Tongue (tissue), 2 donors: ENCODE results near the gene ACTR8. TPM values are rescaled to one million over a fixed set of nuclear protein-coding genes. Genes with fewer than 3 reads are reported as not detected.
A peak's percentile ranks its signal among the peaks of the same experiment; 100 is the strongest.

Experiments
- DNase-seq: peaks from one replicate; pipeline ENCODE4 v3.0.0-alpha.2; 2015
- total RNA-seq: library from RNA; depleted of rRNA; stranded (reverse); fragments of >200 nt; gene quantifications from one replicate; pipeline ENCODE4 v1.2.3, GENCODE V29; 2014

ACTR8 gene
- total RNA-seq, 1 donor from 2014 or later = 35.8 TPM

DNA sequence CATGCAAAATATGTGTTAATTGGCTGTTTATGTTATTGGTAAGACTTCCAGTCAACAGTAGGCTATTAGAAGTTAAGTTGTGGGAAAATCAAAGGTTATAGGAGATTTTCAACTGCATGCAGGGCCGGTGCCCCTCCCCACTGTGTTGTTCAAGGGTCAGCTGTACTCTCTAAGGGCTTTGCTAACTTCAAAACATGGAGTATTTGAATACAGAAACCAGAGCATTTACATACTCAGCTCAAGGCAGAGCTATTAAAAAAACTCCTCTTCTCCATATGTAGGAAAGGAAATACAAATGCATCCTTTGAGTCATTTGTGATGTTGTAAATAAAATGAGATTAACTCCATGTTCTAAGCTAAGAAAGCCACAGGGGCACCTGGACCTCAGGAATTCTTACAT lies 18.8 kb downstream of the ACTR8 start:
- no peak for DNase-seq

DNA sequence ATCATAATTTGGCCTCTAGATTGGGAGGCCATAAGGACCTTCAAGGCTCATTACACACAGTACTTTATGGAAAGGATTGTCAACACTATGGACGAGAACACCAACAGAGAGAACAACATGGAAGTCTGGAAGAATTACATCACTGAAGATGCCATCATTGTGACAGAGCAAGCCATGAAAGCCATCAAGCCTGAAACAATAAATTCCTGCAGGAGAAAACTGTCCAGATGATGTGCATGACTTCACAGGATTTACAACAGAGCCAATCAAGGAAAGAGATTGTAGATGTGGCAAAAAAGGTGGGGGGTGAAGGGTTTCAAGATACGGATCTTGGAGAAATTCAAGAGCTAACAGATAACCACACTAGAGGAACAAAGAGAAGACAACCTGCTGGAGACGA lies 19.7 kb downstream of the ACTR8 start:
- no peak for DNase-seq

DNA sequence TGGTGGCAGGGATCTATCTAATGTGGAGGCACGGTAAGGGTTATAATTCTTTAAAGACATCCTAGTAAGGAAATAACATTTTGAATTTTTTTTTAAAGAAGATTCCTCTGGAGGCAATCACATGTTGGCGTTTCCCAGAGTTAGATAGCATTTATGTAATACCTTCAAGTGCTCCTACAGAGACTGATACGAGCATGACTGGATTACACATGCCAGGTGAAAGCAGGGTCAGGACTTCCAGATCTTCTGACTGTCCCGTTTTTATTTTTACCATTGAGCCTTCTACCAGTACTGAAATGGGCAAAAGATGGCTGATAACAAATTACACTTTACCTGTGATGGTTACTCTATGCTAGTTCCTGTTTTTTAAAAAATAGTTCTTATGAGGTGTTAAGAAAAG lies 21.8 kb downstream of the ACTR8 start:
- no peak for DNase-seq

DNA sequence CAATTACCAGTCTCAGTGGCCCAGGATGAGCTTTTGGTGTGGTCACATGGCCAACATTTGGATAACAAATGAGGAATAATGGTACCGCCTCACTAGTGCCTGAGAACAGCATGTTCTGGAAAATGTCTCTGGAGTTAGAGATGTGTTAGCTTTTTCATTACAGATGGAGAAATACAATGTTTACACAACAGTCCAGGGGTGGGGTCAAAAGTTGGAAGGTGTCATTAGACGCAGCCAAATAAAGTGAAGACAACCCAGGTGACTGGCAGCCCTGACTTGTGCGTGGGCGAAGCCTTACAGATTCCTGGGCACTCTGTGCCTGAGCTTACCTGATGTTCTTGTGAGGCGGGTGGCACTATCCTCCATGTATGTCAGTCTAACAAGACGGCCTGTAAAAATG lies 22.8 kb downstream of the ACTR8 start:
- no peak for DNase-seq

DNA sequence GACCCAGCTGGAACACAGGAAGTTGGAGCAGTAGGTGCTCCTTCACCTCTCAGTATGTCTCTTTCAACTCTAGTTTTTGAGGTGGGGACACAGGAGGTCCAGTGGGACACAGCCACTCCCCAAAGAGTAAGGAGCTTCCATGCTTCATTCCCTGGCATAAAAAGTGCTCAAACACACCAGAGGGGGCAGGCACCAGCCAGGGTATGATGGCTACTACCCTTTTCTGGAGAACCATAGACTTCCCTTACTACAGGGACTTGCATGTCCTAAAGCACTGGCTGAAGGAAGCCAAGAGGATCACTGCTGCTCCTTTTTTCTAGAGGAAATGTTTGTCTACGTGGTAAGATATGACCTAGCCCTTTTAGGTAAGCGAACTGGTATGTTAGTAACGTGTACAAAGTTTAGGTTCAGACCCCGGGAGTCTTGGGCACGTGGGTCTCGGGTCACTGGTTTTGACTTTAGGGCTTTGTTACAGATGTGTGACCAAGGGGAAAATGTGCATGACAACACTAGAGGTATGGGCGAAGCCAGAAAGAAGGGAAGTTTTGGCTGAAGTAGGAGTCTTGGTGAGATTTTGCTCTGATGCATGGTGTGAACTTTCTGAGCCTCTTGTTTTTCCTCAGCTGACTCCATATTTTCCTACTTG lies 23.7 kb downstream of the ACTR8 start:
- no peak for DNase-seq

DNA sequence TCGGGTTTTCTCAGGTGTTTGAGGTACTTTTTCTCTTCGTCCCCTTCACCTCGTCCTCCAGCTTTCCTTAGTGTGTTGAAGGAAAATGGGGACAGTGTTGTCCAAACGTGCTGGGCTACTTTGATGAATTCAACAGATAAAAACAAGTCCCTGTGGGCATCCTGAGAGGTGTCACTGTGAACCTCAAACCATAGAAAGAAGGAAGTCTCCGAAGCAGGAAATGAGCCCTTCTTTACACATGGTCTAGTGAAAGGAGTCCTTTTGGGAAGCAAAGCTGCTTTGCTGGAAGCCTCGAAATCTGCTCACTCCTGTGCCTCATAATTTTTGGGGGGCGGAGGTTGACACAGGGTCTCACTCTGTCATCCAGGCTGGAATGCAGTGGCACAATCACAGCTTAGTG lies 25.0 kb downstream of the ACTR8 start:
- DNase-seq = no peak

DNA sequence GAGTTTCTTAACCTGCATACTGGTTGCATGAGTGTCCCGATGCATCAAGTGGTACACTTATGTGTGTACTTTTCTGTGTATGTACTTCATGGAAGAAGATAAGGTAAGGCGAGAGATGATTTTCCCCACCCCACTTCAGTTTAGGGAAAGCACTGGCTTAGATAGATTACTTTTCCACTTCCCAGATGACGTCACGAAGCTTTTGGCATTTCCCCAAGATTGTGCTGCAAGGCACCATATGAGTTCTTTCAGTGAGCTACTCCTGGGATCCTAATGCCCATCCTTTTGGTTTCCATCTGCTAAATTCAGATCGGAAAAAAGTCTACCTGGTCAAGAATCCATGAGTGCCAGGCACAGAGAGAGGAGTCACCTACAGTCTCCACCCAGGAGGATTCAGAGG lies 31.1 kb downstream of the ACTR8 start:
- DNase-seq = peak; percentile 62

DNA sequence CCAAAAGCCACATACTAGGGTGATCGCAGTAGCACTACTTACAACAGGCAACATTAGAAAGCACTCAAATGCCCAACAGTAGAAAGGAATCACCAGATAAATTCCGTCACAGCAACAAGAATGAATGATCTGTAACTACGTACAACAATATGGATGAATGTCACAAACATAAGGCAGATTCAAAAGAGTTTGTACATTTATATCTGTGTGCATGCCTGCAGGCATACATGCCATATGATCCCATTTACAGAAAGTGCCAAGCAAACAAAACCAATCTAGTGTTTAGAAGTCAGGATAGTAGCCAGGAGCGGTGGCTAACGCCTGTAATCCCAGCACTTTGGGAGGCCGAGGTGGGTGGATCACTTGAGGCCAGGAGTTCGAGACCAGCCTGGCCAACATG lies 32.0 kb downstream of the ACTR8 start:
- no peak for DNase-seq

DNA sequence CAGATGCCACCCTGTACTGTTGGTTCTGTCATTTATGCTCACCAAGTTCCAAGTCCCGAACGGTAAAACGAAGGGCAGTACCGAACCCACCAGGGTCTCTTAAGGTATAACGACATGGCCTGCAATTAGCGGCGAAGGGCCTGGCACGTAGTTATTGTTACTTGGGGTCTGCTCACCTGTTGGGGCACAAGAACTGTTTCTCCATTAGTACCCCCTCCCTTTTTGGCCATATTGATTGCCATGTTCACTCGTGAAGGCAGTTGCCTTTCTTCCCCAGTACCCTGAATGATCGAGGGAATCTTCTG lies 35.1 kb downstream of the ACTR8 start:
- no peak for DNase-seq

DNA sequence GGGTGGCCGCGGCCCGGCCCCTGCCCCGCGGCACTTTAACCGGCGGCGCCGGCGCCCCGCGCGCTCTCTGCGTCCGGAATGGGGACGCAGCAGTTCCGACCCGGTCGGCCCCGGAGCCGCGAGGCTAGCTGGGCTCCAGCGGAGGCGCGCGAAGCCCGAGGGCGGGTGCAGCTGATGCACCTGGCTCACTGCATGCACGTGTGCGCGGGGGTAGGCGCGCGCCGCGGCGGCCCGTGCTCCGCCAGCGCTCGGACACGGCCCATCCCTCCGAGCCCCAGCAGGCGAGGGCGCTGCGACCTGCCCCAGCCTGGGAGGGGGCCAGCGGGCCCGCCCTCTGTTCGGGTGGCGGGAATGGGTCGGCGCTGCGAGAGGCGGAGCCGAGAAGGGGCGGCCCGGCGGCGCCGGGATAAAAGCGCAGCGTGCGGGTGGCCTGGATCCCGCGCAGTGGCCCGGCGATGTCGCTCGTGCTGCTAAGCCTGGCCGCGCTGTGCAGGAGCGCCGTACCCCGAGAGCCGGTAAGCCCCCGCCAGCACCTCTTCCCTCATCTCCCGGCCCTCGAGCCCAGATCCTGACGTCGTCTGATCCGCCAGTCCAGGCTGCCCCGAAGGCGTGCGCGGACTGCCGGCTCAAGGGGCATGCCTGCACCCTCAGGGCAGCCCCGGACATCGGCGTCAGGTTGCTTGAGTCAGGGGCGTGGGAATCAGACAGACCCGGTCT lies 35.7 kb downstream of the ACTR8 start, which contains the start of the genes CHDH and IL17RB:
CHDH (minus strand) TSS at position 286 of the 717 bp plus-strand sequence. CDS start 22,411 bp downstream, outside the sequence.
IL17RB (plus strand) TSS at position 435 of the 717 bp plus-strand sequence; CDS start at position 456, 21 bp downstream.
- DNase-seq = peak; percentile 68

DNA sequence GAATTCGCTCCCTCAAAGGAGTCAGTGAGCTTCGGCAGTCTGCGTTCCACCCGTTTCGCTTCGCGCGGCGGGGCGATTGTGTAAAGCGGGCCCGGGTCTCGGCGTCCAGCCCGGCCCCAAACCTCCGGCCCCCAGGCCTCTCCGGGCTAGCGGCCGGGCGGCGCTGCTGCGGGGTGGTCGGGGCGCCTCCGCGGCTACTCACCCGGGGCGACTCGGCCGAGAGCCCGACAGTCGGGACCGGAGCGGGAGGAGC lies 36.1 kb downstream of the ACTR8 start:
- no peak for DNase-seq

DNA sequence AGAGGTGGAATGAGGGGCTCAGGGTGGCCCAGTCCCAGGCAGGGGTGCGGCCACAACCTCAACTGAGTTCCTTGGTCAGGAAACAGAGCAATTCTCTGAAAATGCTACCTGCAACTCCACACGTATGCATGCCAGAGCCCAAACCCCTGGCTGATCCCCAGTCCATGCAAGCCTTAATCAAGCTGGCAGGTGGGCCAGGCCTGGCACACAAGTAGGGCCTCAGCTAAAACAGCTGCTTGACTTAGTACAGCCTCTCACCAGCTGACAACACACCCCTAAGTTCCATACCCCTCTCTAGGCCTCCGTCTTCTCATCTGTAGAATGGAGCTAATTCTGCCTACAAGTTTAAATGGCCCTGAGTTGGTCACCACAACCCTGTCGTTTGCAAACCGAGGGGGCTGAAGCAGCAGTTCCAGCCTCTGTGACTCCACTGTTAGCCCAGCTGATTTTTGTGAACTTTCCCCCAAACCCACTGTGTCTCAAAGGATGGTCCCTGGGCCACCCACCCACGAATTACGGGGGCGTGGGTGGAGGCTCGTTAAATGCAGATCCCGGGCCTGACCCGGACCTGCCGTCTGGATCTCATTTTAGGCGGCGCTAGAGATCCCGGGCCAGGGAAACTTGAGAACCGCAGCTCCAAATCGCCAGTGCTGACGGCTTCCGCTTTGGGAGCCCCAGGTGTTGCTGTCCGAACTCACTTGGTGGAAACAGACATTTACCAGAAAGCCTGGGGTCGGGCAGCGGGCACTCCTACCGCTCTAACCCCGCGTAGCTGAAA lies 36.7 kb downstream of the ACTR8 start:
- DNase-seq = peak; percentile 83

DNA sequence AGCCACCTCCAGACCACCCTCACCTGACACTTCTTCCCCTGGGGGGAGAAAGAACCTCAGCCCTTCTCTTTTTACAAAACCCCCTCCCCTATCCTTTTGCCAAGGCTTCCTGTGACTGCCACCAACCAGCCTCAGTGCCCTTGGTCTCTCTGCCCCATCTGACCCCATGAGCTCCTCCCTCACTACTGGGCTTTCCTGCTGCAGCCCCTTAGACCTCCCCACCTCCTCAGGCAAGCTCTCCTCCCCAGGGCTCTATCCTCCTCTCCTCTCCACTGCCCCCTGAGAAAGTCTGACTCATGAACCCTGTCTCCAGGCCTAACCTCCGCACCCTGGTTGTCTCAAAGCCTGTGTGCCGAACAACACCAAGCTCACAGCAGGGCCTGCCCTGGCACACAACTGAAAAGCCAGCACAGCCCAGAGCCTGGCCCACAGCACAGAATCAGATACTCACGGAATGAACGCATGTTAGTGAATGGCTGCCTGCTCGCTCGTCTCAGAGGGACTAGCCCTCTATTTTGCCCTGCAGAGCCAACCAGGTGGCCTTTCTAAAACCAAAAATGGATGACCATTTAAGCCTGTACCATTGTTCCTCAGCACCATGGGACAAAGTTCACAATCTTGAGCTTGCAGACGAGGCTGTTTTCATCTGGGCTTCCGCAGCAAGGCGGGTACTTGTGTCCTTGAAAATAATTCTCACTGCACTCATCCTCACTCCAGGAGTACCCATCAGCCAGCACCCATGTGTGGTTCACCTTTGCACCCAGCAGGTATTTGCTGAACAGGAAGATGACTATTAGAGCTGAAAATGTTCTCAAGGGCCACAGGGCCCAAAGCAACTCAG lies 37.5 kb downstream of the ACTR8 start:
- no peak for DNase-seq

DNA sequence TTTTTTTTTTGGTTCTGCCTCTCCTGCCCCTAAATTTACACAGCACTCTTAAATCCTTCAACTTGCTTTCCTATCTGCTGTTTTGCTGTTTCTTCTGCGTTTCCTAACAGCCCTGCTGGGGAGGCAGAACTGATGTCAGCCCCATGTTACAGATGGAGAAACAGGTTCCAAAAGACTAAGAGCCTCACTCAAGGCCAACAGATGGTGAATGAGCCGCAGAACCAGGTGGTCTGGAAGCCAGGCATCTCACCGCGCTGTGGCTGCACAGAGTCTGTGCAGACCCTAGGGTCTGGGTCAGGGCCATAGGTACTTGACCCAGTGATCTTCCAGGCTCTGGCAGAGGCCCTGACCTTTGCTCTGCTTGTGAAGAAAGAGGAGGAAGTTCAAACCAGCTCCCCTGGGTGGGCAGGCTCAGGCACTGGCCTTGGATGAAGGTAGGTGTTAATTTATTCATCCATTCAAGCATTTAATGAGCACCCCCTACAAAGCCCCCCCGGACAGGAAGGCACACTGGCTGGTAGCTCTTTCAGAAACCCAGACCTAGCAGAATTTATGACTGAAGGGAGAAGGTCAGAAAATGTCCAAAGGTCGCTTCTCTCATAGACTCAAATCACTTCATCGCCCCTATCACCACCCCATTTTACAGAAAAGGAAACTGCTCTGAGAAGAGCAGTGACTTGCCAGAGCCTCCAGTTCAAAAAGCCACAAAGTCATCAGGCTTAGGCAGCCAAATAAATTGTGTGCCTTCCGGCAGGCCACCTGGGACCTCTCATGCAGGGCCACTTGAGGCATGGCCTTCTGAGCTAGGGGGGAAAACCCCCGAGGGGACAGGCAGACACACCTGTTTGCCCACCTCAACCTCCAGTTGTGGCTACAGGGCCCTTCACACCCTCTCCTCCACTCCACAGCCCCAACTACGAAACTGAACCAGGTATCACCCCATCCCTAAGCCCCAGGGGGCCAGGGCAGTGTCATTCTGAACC lies 38.5 kb downstream of the ACTR8 start:
- peak; percentile 7 for DNase-seq

DNA sequence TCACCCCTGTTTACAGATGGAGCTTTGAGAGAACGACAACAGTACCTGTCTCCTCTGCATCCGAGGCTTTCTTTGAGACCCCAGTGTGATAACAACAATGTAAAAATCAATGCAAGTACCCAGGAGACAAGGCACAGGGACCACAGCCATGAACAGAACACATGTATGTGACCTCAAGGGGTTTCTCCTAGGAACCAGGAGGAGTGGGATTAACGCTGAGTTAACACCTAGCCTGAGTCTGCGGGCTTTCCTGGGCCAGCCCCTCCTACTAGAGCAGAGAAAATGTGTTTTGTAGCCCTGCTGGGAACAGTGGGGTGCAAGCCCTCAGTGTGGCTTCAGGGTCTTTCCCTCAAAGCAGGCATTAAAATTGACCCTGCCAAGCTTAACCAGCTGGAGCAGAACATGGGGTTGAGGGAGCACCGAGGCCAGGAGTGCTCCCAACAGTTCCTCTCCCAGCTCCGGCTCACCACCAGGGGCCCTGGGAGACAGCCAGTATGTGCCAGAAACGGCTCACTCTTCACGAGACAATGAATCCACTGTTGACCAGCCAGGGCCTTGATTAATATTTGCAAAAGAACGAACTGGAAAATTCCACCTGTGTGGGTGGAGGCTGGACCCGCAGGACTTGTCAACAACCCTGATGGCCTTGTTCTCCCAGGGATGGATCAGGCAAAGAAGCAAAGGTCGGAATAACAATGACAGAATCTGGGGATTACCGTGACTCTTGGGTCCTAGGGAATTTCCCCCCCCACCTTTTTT lies 39.3 kb downstream of the ACTR8 start:
- peak; percentile 32 for DNase-seq

DNA sequence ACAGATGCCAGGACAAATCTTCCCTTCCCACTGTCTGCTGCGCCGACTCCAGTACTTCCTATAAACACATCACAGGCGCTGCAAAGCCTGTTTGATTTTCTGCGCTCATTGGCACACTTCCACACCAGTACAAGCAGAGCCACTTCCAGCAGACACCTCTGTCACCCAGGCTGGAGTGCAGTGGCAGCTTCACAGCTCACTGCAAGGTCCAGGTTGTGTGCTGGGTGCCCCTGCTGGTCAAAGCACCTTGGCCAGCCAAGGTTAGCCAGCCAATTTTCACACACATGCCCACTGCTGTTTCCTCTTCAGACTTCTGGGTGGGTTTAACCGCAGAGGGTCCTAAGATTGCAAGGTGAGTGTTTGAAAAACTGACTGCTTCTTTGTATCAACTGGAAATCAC lies 40.7 kb downstream of the ACTR8 start:
- no peak for DNase-seq

DNA sequence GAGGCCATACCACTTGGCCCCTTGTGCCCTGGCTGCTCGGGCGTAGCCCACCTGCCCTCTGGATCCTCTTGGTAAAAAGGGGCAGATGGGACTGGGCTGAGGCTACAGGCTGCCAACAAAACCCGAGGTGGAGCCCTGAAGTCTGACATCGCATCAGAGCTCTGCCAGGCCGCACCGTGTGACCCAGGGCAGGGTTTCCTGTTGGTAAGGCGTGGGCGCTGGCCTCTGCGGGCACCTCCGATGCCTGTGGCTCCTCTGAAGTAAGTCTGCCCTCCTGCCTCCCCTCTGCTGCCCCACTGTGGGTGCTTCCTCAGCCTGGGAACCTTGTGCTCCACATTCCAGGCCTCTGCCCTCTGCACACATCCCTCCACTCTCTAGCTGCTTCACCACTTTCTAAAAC lies 44.6 kb downstream of the ACTR8 start:
- DNase-seq = no peak

DNA sequence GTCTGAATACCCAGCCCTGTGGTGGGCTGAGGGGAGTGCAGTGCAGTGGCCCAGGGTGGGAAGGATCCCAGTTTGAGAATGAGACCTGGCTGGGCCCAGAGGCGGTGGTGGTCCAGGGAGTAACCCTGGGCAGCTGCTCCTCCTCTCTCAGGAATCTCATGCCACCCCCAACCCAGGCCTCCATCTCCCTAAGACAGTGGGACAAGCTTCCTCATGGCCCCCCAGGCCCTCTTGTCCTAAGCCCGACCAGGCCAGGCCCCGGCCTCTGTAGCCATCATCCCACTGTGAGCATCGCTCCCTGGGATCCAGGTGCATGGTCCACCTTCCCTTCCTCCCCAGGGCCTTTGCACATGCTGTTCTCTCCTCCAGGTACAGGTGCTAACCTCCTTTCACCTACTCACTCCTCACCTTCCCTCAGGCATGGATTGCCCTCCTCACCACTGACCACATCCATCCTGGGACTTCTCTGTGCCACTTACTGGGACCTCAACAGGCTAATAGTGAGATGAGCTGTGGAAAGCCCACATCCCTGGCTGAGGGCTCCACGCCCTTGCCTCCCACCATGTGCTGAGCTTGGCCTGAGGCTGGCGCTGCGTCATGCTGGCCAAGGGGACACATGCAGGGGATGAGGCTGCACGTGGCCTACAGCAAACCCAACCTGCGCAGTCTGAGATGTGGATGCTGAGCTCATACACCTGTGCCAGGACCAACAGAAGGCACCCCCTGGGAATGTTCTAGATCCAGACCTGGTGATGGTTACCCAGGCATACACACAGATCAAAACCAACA lies 45.7 kb downstream of the ACTR8 start:
- DNase-seq = no peak

DNA sequence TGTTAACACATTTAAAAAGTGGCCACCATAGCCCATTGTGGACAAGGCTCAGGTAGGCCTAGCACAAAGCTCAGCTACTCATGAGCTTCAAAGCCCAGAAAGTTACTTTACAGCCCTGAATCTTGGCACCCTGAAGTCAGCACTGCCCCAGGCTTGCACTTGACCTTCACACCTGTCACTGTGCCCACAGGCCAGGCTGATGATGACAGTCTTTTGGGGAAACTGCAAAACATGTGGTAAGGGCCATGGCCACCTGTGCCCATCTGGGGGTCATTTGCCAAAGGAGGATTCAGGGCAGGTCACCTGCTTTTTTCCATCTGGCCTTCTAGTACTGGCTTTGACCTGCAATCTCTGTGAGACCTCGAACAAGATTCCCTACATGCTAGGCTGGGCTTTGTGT lies 46.7 kb downstream of the ACTR8 start:
- DNase-seq = no peak
